H9 (cell line): ENCODE measurements around the gene ZSCAN31. TPM values are rescaled to one million over a fixed set of nuclear protein-coding genes. Genes with fewer than 3 reads are reported as not detected.

Experiments
- DNase-seq: peaks from one replicate; pipeline ENCODE4 v3.0.0-alpha.2; 2017
- H2AFZ ChIP-seq: one replicate; pipeline ENCODE4 v1.6.1; 2013; ENCODE audit warnings: mild to moderate bottlenecking, low read length, control low read depth, moderate library complexity
- H2AK5ac ChIP-seq: 2 replicates; pipeline ENCODE4 v1.6.1; 2013; ENCODE audit warnings: low read length, control low read depth, mixed read lengths; ENCODE audit not compliant: insufficient read length
- H2BK120ac ChIP-seq: one replicate; pipeline ENCODE4 v1.6.1; 2013; ENCODE audit warnings: low read depth, mild to moderate bottlenecking, low read length, control low read depth, inconsistent platforms; ENCODE audit not compliant: poor library complexity, severe bottlenecking
- H2BK12ac ChIP-seq: 2 replicates; pipeline ENCODE4 v1.6.1; 2013; ENCODE audit warnings: low read length, control low read depth, mixed read lengths, low read depth; ENCODE audit not compliant: insufficient read length
- H2BK15ac ChIP-seq: 2 replicates; pipeline ENCODE4 v1.6.1; 2013; ENCODE audit warnings: low read depth, low read length, control low read depth
- H2BK20ac ChIP-seq: one replicate; pipeline ENCODE4 v1.6.1; 2013; ENCODE audit warnings: low read depth, mild to moderate bottlenecking, low read length, control low read depth, inconsistent platforms; ENCODE audit not compliant: poor library complexity, severe bottlenecking
- H2BK5ac ChIP-seq: 2 replicates; pipeline ENCODE4 v1.6.1; 2013; ENCODE audit warnings: low read length, control low read depth, mixed read lengths; ENCODE audit not compliant: insufficient read length
- H3K14ac ChIP-seq: 2 replicates; pipeline ENCODE4 v1.6.1; 2013; ENCODE audit warnings: low read length, control low read depth; ENCODE audit not compliant: insufficient read depth
- H3K18ac ChIP-seq: 2 replicates; pipeline ENCODE4 v1.6.1; 2013; ENCODE audit warnings: low read depth, mild to moderate bottlenecking, mixed read lengths, low read length, control low read depth; ENCODE audit not compliant: insufficient read length
- H3K23ac ChIP-seq: 2 replicates; pipeline ENCODE4 v1.6.1; 2013; ENCODE audit warnings: low read length, control low read depth, mixed read lengths, low read depth; ENCODE audit not compliant: insufficient read length
- H3K23me2 ChIP-seq: 2 replicates; pipeline ENCODE4 v1.6.1; 2013; ENCODE audit warnings: low read depth, mild to moderate bottlenecking, mixed read lengths, low read length, control low read depth; ENCODE audit not compliant: insufficient read length, poor library complexity, severe bottlenecking
- H3K27ac ChIP-seq: 2 replicates; pipeline ENCODE4 v1.5.1; 2013; ENCODE audit warnings: low read length, control low read depth, mixed read lengths, low read depth; ENCODE audit not compliant: insufficient read length
- H3K27me3 ChIP-seq: 2 replicates; pipeline ENCODE4 v1.6.1; 2013; ENCODE audit warnings: low read length, control low read depth, inconsistent platforms; ENCODE audit not compliant: insufficient read depth
- H3K4ac ChIP-seq: 2 replicates; pipeline ENCODE4 v1.6.1; 2013; ENCODE audit warnings: low read depth, mild to moderate bottlenecking, control low read depth, inconsistent platforms, low read length, moderate library complexity
- H3K4me1 ChIP-seq: 2 replicates; pipeline ENCODE4 v1.6.1; 2013; ENCODE audit warnings: low read length, control low read depth, inconsistent platforms; ENCODE audit not compliant: insufficient read depth
- H3K4me2 ChIP-seq: 2 replicates; pipeline ENCODE4 v1.6.1; 2013; ENCODE audit warnings: low read length, control low read depth, mixed read lengths; ENCODE audit not compliant: insufficient read length, insufficient read depth
- H3K56ac ChIP-seq: 2 replicates; pipeline ENCODE4 v1.6.1; 2013; ENCODE audit warnings: low read depth, mild to moderate bottlenecking, mixed read lengths, low read length, control low read depth; ENCODE audit not compliant: insufficient read length
- H3K79me1 ChIP-seq: 2 replicates; pipeline ENCODE4 v1.6.1; 2013; ENCODE audit warnings: low read depth, mild to moderate bottlenecking, moderate library complexity, low read length, control low read depth, inconsistent platforms; ENCODE audit not compliant: insufficient read depth, poor library complexity, severe bottlenecking
- H3K79me2 ChIP-seq: 2 replicates; pipeline ENCODE4 v1.6.1; 2013; ENCODE audit warnings: low read length, control low read depth, inconsistent platforms; ENCODE audit not compliant: insufficient read depth
- H3K9ac ChIP-seq: 2 replicates; pipeline ENCODE4 v1.6.1; 2013; ENCODE audit warnings: low read length, control low read depth, mixed read lengths; ENCODE audit not compliant: insufficient read length; ENCODE audit errors: extremely low read depth
- H3K9me3 ChIP-seq: one replicate; pipeline ENCODE4 v1.6.1; 2013; ENCODE audit warnings: low read depth, low read length, inconsistent platforms; ENCODE audit not compliant: control insufficient read depth
- H3T11ph ChIP-seq: one replicate; pipeline ENCODE4 v1.6.1; 2013; ENCODE audit warnings: mild to moderate bottlenecking, low read length, control low read depth, inconsistent platforms
- H4K20me1 ChIP-seq: one replicate; pipeline ENCODE4 v1.6.1; 2013; ENCODE audit not compliant: control insufficient read depth, insufficient read length, insufficient read depth
- H4K5ac ChIP-seq: 2 replicates; pipeline ENCODE4 v1.6.1; 2013; ENCODE audit warnings: low read depth, mild to moderate bottlenecking, mixed read lengths, low read length, control low read depth; ENCODE audit not compliant: insufficient read length
- H4K8ac ChIP-seq: replicated peaks from 2 replicates; pipeline ENCODE4 v1.6.1; 2013; ENCODE audit warnings: low read length, control low read depth, mixed read lengths, low read depth; ENCODE audit not compliant: insufficient read length
- H4K91ac ChIP-seq: 2 replicates; pipeline ENCODE4 v1.6.1; 2013; ENCODE audit warnings: low read depth, mild to moderate bottlenecking, moderate library complexity, mixed read lengths, low read length, control low read depth; ENCODE audit not compliant: insufficient read length
- H3K27ac Mint-ChIP-seq, 3 experiments: 2 replicates in 2 of 3; 3 replicates in 1 of 3; pipeline ENCODE4 v1.8.0; 2020 to 2021; ENCODE audit warnings: mixed read lengths in 3 of 3, mild to moderate bottlenecking in 1 of 3, moderate library complexity in 1 of 3
- H3K27me3 Mint-ChIP-seq: 2 replicates; pipeline ENCODE4 v1.8.0; 2021; ENCODE audit warnings: low read depth, mild to moderate bottlenecking, moderate library complexity, mixed read lengths
- H3K36me3 Mint-ChIP-seq, 3 experiments: 2 replicates in 2 of 3; 3 replicates in 1 of 3; pipeline ENCODE4 v1.8.0; 2020 to 2021; ENCODE audit warnings: low read depth in 3 of 3, mixed read lengths in 3 of 3; ENCODE audit not compliant: insufficient read depth in 1 of 3
- H3K4me1 Mint-ChIP-seq, 2 experiments: 2 replicates each; pipeline ENCODE4 v1.8.0; 2020; ENCODE audit warnings: mixed read lengths in 2 of 2
- H3K4me3 Mint-ChIP-seq, 2 experiments: 2 replicates in 1 of 2; 3 replicates in 1 of 2; pipeline ENCODE4 v1.8.0; 2020 to 2021; ENCODE audit warnings: mild to moderate bottlenecking in 2 of 2, mixed read lengths in 2 of 2, moderate library complexity in 1 of 2
- H3K9me3 Mint-ChIP-seq, 2 experiments: 2 replicates in 1 of 2; 3 replicates in 1 of 2; pipeline ENCODE4 v1.8.0; 2020; ENCODE audit warnings: mild to moderate bottlenecking in 2 of 2, mixed read lengths in 2 of 2, moderate library complexity in 1 of 2
- CTCF ChIP-seq: fragments of 200-600 bp; sonication (generic); conservative IDR thresholded peaks from 3 replicates; pipeline ENCODE4 v1.8.0; 2021; ENCODE audit warnings: antibody characterized with exemption, mild to moderate bottlenecking
- WGBS: extraction: QIAGEN DNeasy Blood & Tissue Kit; methylation state at CpG from one replicate; pipeline ENCODE4 v1.1.7; 2013; ENCODE audit warnings: missing lambda C conversion rate, low lambda C conversion rate, mixed read lengths; ENCODE audit not compliant: insufficient read length; ENCODE audit errors: extremely low coverage; 5-methylcytosine and 5-hydroxymethylcytosine counted together
- total RNA-seq: library from RNA; stranded (reverse); gene quantifications from 2 replicates; pipeline ENCODE4 v1.2.1, GENCODE V29; 2021

ZSCAN31 gene
- total RNA-seq, 1 experiment from 2014 or later: 7.1 TPM

GRCh38 chr6:28370440-28370839 lies 34.5 kb upstream of the ZSCAN31 start:
- Histone ChIP-seq H4K8ac (no peak overlapping the region), H4K91ac (no peak overlapping the region), H3K4me1 (no peaks in the 10 kb centered on the region), H3K23ac (no peak overlapping the region), H2BK12ac (no peak overlapping the region), H3K9ac (no peak overlapping the region), H3K27me3 (no peaks in the 10 kb centered on the region), H2BK120ac (no peak overlapping the region), H3T11ph (no peak overlapping the region), H3K14ac (no peak overlapping the region), H2BK20ac (no peak overlapping the region), H4K5ac (no peak overlapping the region), H3K4me2 (no peak overlapping the region), H2AFZ (no peak overlapping the region), H3K79me2 (no peaks in the 10 kb centered on the region), H2BK5ac (no peak overlapping the region), H3K23me2 (no peaks in the 10 kb centered on the region), H2AK5ac (no peak overlapping the region), H3K18ac (no peak overlapping the region), H3K4ac (no peak overlapping the region), H2BK15ac (no peak overlapping the region), H3K56ac (no peak overlapping the region), H4K20me1 (no peaks in the 10 kb centered on the region), H3K27ac (no peak overlapping the region), H3K9me3 (no peaks in the 10 kb centered on the region), H3K79me1 (no peaks in the 10 kb centered on the region)
- TF ChIP-seq CTCF: no peak
- whole genome bisulfite sequencing: no CpG with 5 or more reads among the region's 2 CpGs
- no peaks in the 10 kb centered on the region for H3K9me3 Mint-ChIP-seq
- H3K27ac Mint-ChIP-seq: no peak overlapping the region; a peak in 1 of 7 replicates
- no peaks in the 10 kb centered on the region for H3K4me1 Mint-ChIP-seq
- no peak overlapping the region for H3K4me3 Mint-ChIP-seq
- DNase-seq: no peak
- peaks cover 7 to 20% (median 13%) of the 10 kb centered on the region in 3 experiments; a peak in 6 of 7 replicates for H3K36me3 Mint-ChIP-seq
- no peaks in the 10 kb centered on the region for H3K27me3 Mint-ChIP-seq
